HPDE6-E6E7 (cell line): ENCODE measurements around the gene MANEA.

Experiments used
- DNase-seq: peaks from one replicate; pipeline ENCODE4 v3.0.0; 2011; ENCODE audit warnings: missing footprints; ENCODE audit errors: extremely low spot score

The MANEA gene

GRCh38 chr6:95587989-95588388 lies 10.7 kb downstream of the MANEA start:
- DNase-seq = no peak

GRCh38 chr6:95589067-95589466 lies 11.7 kb downstream of the MANEA start:
- DNase-seq = no peak

- DNase-seq = no peak
Measured at GRCh38 chr6:95589826-95590570, 12.7 kb downstream of the MANEA start.

GRCh38 chr6:95593025-95593424 lies 15.7 kb downstream of the MANEA start:
- no peak for DNase-seq

- DNase-seq = no peak
Measured at GRCh38 chr6:95596021-95596420, 18.7 kb downstream of the MANEA start.

- DNase-seq = no peak
Measured at GRCh38 chr6:95599706-95600105, 22.4 kb downstream of the MANEA start.

- DNase-seq = no peak
Measured at GRCh38 chr6:95601133-95601532, 23.8 kb downstream of the MANEA start.

GRCh38 chr6:95614094-95614493 lies 36.8 kb downstream of the MANEA start:
- DNase-seq = no peak

- no peak for DNase-seq
Measured at GRCh38 chr6:95629551-95629950, 52.2 kb downstream of the MANEA start.

GRCh38 chr6:95636552-95637431 lies 59.5 kb downstream of the MANEA start:
- DNase-seq = no peak

GRCh38 chr6:95648636-95649035 lies 71.3 kb downstream of the MANEA start:
- DNase-seq = no peak

GRCh38 chr6:95649451-95649850 lies 72.1 kb downstream of the MANEA start:
- DNase-seq = no peak

- DNase-seq = no peak
Measured at GRCh38 chr6:95654176-95654575, 76.8 kb downstream of the MANEA start.

- DNase-seq = no peak
Measured at GRCh38 chr6:95658886-95659285, 81.6 kb downstream of the MANEA start.
